HCT116 (cell line): Measurements from ENCODE around the gene COL5A1. TPM values are rescaled to one million over a fixed set of nuclear protein-coding genes. Genes with fewer than 3 reads are reported as not detected.

Experiments
- ATAC-seq: fragments of 200-7000 bp; cut with Tn5 transposase; 2 replicates; pipeline ENCODE4 v1.9.1; 2020; ENCODE audit warnings: mild to moderate bottlenecking, moderate library complexity
- BruUV-seq: library from RNA; stranded (reverse); fragments of 400-500 nt; replicated peaks from 2 replicates; lab custom pipeline; 2021; lab: Mats Ljungman, UMichigan
- CTCF ChIA-PET: fragments of 300-600 bp; sonication (Branson Sonifier 250); formaldehyde crosslinking; loops from one replicate; lab custom pipeline; 2021; ENCODE audit warnings: antibody characterized with exemption; lab: Charles Lee
- POLR2A ChIA-PET: fragments of 300-600, 350-600 bp; sonication (Branson Sonifier 250); formaldehyde crosslinking; loops from one replicate; lab custom pipeline; 2021; ENCODE audit warnings: antibody characterized with exemption; lab: Charles Lee
- RAD21 ChIA-PET, 2 experiments: fragments of 300-600 bp; sonication (Branson Sonifier 250); formaldehyde crosslinking; loops; one replicate each; lab custom pipeline; 2023; ENCODE audit warnings: low total read pairs in 2 of 2; ENCODE audit not compliant: uncharacterized antibody in 2 of 2, unreplicated experiment in 2 of 2, low non-redundant PET in 1 of 2; lab: Charles Lee
- DNase-seq: peaks from one replicate; pipeline ENCODE4 v3.0.0-alpha.2; 2010; ENCODE audit warnings: low read depth, low spot score
- H2AFZ ChIP-seq: fragments of 200-600 bp; shearing (Covaris generic), sonication (generic); 2 replicates; pipeline ENCODE4 v1.6.1; 2017; ENCODE audit warnings: low read depth, mixed run types, mixed read lengths, antibody characterized with exemption, low read length; ENCODE audit not compliant: poor library complexity, severe bottlenecking
- H3K27ac ChIP-seq: 2 replicates; pipeline ENCODE4 v1.5.1; 2012; ENCODE audit warnings: low read depth, low read length
- H3K27me3 ChIP-seq: fragments of 200-600 bp; sonication (generic); 2 replicates; pipeline ENCODE4 v1.6.1; 2016; ENCODE audit warnings: mixed run types, low read length, mixed read lengths; ENCODE audit not compliant: insufficient read depth
- H3K36me3 ChIP-seq, 2 experiments: fragments of 200-500 bp in 1 of 2; fragments of 200-600 bp in 1 of 2; sonication (Bioruptor generic) in 1 of 2; sonication (generic) in 1 of 2; 2 replicates each; pipeline versions ENCODE4 v1.5.1 to v1.6.1; 2014 to 2016; ENCODE audit warnings: low read length in 2 of 2, inconsistent platforms in 1 of 2, mixed read lengths in 1 of 2, mixed run types in 1 of 2; ENCODE audit not compliant: insufficient read depth in 2 of 2, control insufficient read depth in 1 of 2
- H3K4me1 ChIP-seq, 2 experiments: fragments of 200-600 bp in 1 of 2; sonication (generic) in 1 of 2; 2 replicates each; pipeline versions ENCODE4 v1.5.1 to v1.6.1; 2012 to 2017; ENCODE audit warnings: low read length in 2 of 2, inconsistent platforms in 1 of 2, mild to moderate bottlenecking in 1 of 2, mixed read lengths in 1 of 2, mixed run types in 1 of 2, moderate library complexity in 1 of 2; ENCODE audit not compliant: insufficient read depth in 2 of 2, control insufficient read depth in 1 of 2
- H3K4me2 ChIP-seq: fragments of 200-600 bp; sonication (generic); 2 replicates; pipeline ENCODE4 v1.6.1; 2017; ENCODE audit warnings: mixed run types, low read length, mixed read lengths
- H3K4me3 ChIP-seq, 2 experiments: fragments of 200-600 bp in 1 of 2; sonication (generic) in 1 of 2; replicated peaks in 1 of 2; 2 replicates each; pipeline ENCODE4 v1.5.1; 2011 to 2016; ENCODE audit warnings: low read length in 2 of 2, control low read depth in 1 of 2, low read depth in 1 of 2, mild to moderate bottlenecking in 1 of 2, mixed read lengths in 1 of 2, mixed run types in 1 of 2
- H3K79me2 ChIP-seq: fragments of 200-600 bp; sonication (generic); 2 replicates; pipeline ENCODE4 v1.6.1; 2017; ENCODE audit warnings: mild to moderate bottlenecking, mixed run types, low read length, moderate library complexity, mixed read lengths; ENCODE audit not compliant: insufficient read depth
- H3K9ac ChIP-seq: fragments of 200-600 bp; sonication (generic); 2 replicates; pipeline ENCODE4 v1.6.1; 2016; ENCODE audit warnings: low read length, mixed read lengths
- H3K9me2 ChIP-seq: fragments of 200-600 bp; sonication (generic), shearing (Covaris generic); 2 replicates; pipeline ENCODE4 v1.6.1; 2017; ENCODE audit warnings: mixed run types, mild to moderate bottlenecking, moderate library complexity; ENCODE audit not compliant: insufficient read depth
- H3K9me3 ChIP-seq, 2 experiments: fragments of 200-500 bp in 1 of 2; fragments of 200-600 bp in 1 of 2; sonication (Bioruptor generic) in 1 of 2; sonication (generic) in 1 of 2; 2 replicates each; pipeline ENCODE4 v1.6.1; 2014 to 2017; ENCODE audit warnings: low read length in 2 of 2, mixed read lengths in 2 of 2, inconsistent platforms in 1 of 2, low read depth in 1 of 2, mild to moderate bottlenecking in 1 of 2, mixed run types in 1 of 2, moderate library complexity in 1 of 2; ENCODE audit not compliant: control insufficient read depth in 1 of 2, insufficient read depth in 1 of 2
- H4K20me1 ChIP-seq: fragments of 200-600 bp; sonication (generic), shearing (Covaris generic); 2 replicates; pipeline ENCODE4 v1.6.1; 2017; ENCODE audit warnings: mixed run types, mild to moderate bottlenecking, moderate library complexity; ENCODE audit not compliant: insufficient read depth
- CEBPB ChIP-seq: IDR thresholded peaks from 2 replicates; pipeline ENCODE4 v1.6.1; 2012; ENCODE audit warnings: low read depth
- EGR1 ChIP-seq: IDR thresholded peaks from 2 replicates; pipeline ENCODE4 v1.6.1; 2012; ENCODE audit warnings: low read depth
- EZH2 ChIP-seq: fragments of 200-600 bp; sonication (generic); IDR thresholded peaks from 2 replicates; pipeline ENCODE4 v1.6.1; 2017; ENCODE audit warnings: antibody characterized with exemption, mixed run types
- POLR2A ChIP-seq: IDR thresholded peaks from 2 replicates; pipeline ENCODE4 v1.7.0; 2011; ENCODE audit warnings: borderline replicate concordance; ENCODE audit not compliant: insufficient read depth, insufficient read length; ENCODE audit errors: extremely low read depth
- SIN3A ChIP-seq: IDR thresholded peaks from 2 replicates; pipeline ENCODE4 v1.6.1; 2012; ENCODE audit warnings: low read depth
- SP1 ChIP-seq: IDR thresholded peaks from 2 replicates; pipeline ENCODE4 v1.6.1; 2012; ENCODE audit warnings: low read depth
- SRF ChIP-seq: IDR thresholded peaks from 2 replicates; pipeline ENCODE4 v1.6.1; 2012; ENCODE audit warnings: low read depth
- TCF7L2 ChIP-seq: IDR thresholded peaks from 2 replicates; pipeline ENCODE4 v1.7.0; 2011; ENCODE audit warnings: borderline replicate concordance, inconsistent platforms; ENCODE audit not compliant: insufficient read depth, insufficient read length; ENCODE audit errors: extremely low read depth
- ZFX ChIP-seq: fragments of 450-650 bp; IDR thresholded peaks from 2 replicates; pipeline ENCODE4 v1.6.1; 2017
- ZNF274 ChIP-seq: fragments of 200-500 bp; sonication (Bioruptor generic); IDR thresholded peaks from 2 replicates; pipeline ENCODE4 v1.6.1; 2014; ENCODE audit warnings: mild to moderate bottlenecking, low read depth, low read length, inconsistent platforms
- intact Hi-C: fragments of 100-400 bp; cut with micrococcal nuclease; formaldehyde crosslinking; loops from 2 replicates; pipeline ENCODE4 v1.10.0; 2022
- total RNA-seq: library from RNA; stranded (reverse); gene quantifications from one replicate; pipeline ENCODE4 v1.2.1, GENCODE V29; 2021; ENCODE audit not compliant: unreplicated experiment
- TF ChIP-seq, protein P1 (sequence below): IDR thresholded peaks from 2 replicates; pipeline ENCODE4 v1.6.1; 2012
- TF ChIP-seq, protein P2 (sequence below): IDR thresholded peaks from 2 replicates; pipeline ENCODE4 v1.6.1; 2012
- TF ChIP-seq, protein P3 (sequence below): IDR thresholded peaks from 2 replicates; pipeline ENCODE4 v1.6.1; 2012; ENCODE audit warnings: low read depth

COL5A1 gene
- total RNA-seq, 1 experiment from 2014 or later, result 0.30 TPM

DNA sequence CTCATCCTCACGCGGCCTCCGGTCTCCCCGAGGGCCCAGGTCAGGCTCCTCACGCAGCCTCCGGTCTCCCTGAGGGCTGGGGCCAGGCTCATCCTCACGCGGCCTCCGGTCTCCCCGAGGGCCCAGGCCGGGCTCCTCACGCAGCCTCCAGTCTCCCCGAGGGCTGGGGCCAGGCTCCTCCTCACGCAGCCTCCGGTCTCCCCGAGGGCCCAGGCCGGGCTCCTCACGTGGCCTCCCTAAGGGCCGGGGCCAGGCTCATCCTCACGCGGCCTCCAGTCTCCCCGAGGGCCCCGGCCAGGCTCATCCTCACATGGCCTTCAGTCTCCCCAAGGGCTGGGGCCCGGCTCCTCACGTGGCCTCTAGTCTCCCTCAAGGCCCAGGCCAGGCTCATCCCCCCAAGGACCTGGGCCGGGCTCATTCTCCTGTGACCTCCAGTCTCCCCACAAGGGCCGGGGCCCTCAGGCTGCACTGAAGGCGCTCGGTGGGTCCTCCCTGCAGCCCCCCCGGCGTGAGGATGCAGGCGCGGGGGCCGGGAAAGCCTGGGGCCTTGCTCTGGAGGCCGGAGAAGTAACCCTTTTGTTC lies 187.8 kb downstream of the COL5A1 start:
- Histone ChIP-seq H3K4me2 (no peak overlapping the region), H3K9me3 (no peaks in the 10 kb centered on the region), H4K20me1 (no peaks in the 10 kb centered on the region), H3K79me2 (no peaks in the 10 kb centered on the region), H2AFZ (no peak overlapping the region), H3K27ac (no peak overlapping the region), H3K27me3 (no peaks in the 10 kb centered on the region), H3K9me2 (no peaks in the 10 kb centered on the region), H3K36me3 (no peaks in the 10 kb centered on the region), H3K9ac (no peak overlapping the region), H3K4me3 (no peak overlapping the region), H3K4me1 (no peaks in the 10 kb centered on the region)
- RAD21 ChIA-PET, result no interaction called here
- no peak for DNase-seq
- CTCF ChIA-PET, result no interaction called here
- BruUV-seq, result no TSS peak
- intact Hi-C loops, result no loop called here
- no peak for ATAC-seq
- TF ChIP-seq SRF (no peak), SIN3A (no peak), EGR1 (no peak), POLR2A (no peak), SP1 (no peak), ZFX (no peak), CEBPB (no peak), ZNF274 (no peak), TCF7L2 (no peak), EZH2 (no peak)
- TF ChIP-seq, protein P1, sequence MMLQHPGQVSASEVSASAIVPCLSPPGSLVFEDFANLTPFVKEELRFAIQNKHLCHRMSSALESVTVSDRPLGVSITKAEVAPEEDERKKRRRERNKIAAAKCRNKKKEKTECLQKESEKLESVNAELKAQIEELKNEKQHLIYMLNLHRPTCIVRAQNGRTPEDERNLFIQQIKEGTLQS, result no peak
- TF ChIP-seq, protein P2, sequence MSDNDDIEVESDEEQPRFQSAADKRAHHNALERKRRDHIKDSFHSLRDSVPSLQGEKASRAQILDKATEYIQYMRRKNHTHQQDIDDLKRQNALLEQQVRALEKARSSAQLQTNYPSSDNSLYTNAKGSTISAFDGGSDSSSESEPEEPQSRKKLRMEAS, result no peak
- POLR2A ChIA-PET, result no interaction called here

DNA sequence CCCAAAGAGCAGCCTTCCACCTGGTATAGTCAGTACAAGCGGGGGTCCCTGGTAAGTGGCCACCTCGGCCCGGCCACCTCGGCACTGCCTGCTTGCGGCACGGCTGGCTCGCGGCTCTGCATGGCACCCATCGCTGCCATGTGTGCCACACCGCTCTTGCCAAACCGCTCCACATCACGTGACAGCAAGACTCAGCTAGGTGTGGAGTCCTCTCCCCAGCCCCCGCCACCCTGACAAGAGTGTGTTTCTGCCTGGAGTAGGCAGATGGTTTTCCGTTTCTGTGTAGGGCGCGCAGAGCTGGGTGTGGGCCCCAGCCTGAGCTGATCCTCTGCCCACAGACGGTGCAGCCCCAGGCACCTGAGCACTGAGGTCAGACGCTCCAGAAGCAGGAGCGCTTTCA lies 188.5 kb downstream of the COL5A1 start:
- Histone ChIP-seq H3K36me3 (no peaks in the 10 kb centered on the region), H3K27ac (no peak overlapping the region), H3K4me3 (no peak overlapping the region), H3K4me2 (no peak overlapping the region), H3K9me2 (no peaks in the 10 kb centered on the region), H3K9me3 (no peaks in the 10 kb centered on the region), H3K9ac (no peak overlapping the region), H2AFZ (no peak overlapping the region), H3K27me3 (no peaks in the 10 kb centered on the region), H4K20me1 (no peaks in the 10 kb centered on the region), H3K79me2 (no peaks in the 10 kb centered on the region), H3K4me1 (no peaks in the 10 kb centered on the region)
- ATAC-seq (no peak), DNase-seq (no peak)
- intact Hi-C loops, result no loop called here
- CTCF ChIA-PET, result no interaction called here
- POLR2A ChIA-PET, result no interaction called here
- BruUV-seq, result no TSS peak
- TF ChIP-seq, protein P3, sequence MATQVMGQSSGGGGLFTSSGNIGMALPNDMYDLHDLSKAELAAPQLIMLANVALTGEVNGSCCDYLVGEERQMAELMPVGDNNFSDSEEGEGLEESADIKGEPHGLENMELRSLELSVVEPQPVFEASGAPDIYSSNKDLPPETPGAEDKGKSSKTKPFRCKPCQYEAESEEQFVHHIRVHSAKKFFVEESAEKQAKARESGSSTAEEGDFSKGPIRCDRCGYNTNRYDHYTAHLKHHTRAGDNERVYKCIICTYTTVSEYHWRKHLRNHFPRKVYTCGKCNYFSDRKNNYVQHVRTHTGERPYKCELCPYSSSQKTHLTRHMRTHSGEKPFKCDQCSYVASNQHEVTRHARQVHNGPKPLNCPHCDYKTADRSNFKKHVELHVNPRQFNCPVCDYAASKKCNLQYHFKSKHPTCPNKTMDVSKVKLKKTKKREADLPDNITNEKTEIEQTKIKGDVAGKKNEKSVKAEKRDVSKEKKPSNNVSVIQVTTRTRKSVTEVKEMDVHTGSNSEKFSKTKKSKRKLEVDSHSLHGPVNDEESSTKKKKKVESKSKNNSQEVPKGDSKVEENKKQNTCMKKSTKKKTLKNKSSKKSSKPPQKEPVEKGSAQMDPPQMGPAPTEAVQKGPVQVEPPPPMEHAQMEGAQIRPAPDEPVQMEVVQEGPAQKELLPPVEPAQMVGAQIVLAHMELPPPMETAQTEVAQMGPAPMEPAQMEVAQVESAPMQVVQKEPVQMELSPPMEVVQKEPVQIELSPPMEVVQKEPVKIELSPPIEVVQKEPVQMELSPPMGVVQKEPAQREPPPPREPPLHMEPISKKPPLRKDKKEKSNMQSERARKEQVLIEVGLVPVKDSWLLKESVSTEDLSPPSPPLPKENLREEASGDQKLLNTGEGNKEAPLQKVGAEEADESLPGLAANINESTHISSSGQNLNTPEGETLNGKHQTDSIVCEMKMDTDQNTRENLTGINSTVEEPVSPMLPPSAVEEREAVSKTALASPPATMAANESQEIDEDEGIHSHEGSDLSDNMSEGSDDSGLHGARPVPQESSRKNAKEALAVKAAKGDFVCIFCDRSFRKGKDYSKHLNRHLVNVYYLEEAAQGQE, result no peak
- RAD21 ChIA-PET, result no interaction called here
